CD4-positive, alpha-beta T cell (primary cell): ENCODE data around the gene LRRN3. TPM values are rescaled to one million over a fixed set of nuclear protein-coding genes. Genes with fewer than 3 reads are reported as not detected.

Experiments used
- ATAC-seq: fragments of 200-7000 bp; cut with Tn5 transposase; one replicate; pipeline ENCODE4 v1.10.0; 2022; ENCODE audit warnings: mild to moderate bottlenecking; ENCODE audit not compliant: poor library complexity
- CTCF ChIA-PET: fragments of 350-600 bp; sonication (Branson Sonifier 250); formaldehyde crosslinking; loops from one replicate; lab custom pipeline; 2021; ENCODE audit warnings: antibody characterized with exemption, inconsistent platforms; lab: Charles Lee
- POLR2A ChIA-PET: fragments of 350-600 bp; sonication (Branson Sonifier 250); formaldehyde crosslinking; loops from one replicate; lab custom pipeline; 2021; ENCODE audit warnings: antibody characterized with exemption, inconsistent platforms; lab: Charles Lee
- DNase-seq, 14 experiments: peaks; one replicate each; pipeline ENCODE4 v3.0.0-alpha.2; 2013 to 2020; ENCODE audit warnings: mixed read lengths in 2 of 14
- H3K27ac ChIP-seq, 2 donors: one replicate each; pipeline versions ENCODE4 v1.5.1 to v1.7.0; 2013; ENCODE audit warnings: low read length in 2 of 2, low read depth in 1 of 2, mild to moderate bottlenecking in 1 of 2
- H3K27me3 ChIP-seq, 2 experiments: 1 replicate in 1 of 2; 2 replicates in 1 of 2; pipeline versions ENCODE4 v1.6.1 to v1.7.0; 2013; ENCODE audit warnings: low read length in 2 of 2, control low read depth in 1 of 2, mild to moderate bottlenecking in 1 of 2, moderate library complexity in 1 of 2; ENCODE audit not compliant: insufficient read depth in 2 of 2, control insufficient read depth in 1 of 2
- H3K36me3 ChIP-seq: one replicate; pipeline ENCODE4 v1.6.1; 2013; ENCODE audit warnings: low read length, control low read depth; ENCODE audit not compliant: insufficient read depth
- H3K4me1 ChIP-seq: one replicate; pipeline ENCODE4 v1.6.1; 2013; ENCODE audit warnings: low read length, control low read depth; ENCODE audit not compliant: insufficient read depth
- H3K4me3 ChIP-seq: one replicate; pipeline ENCODE4 v1.5.1; 2013; ENCODE audit warnings: mild to moderate bottlenecking, low read length, moderate library complexity
- H3K9me3 ChIP-seq, 2 experiments: 1 replicate in 1 of 2; 2 replicates in 1 of 2; pipeline versions ENCODE4 v1.6.1 to v1.7.0; 2013; ENCODE audit warnings: low read length in 2 of 2, mild to moderate bottlenecking in 2 of 2, control low read depth in 1 of 2, moderate library complexity in 1 of 2; ENCODE audit not compliant: control insufficient read depth in 1 of 2, insufficient read depth in 1 of 2
- H3K27ac Mint-ChIP-seq: one replicate; pipeline ENCODE4 v1.8.0; 2020; ENCODE audit warnings: mixed read lengths
- H3K27me3 Mint-ChIP-seq: one replicate; pipeline ENCODE4 v1.8.0; 2021; ENCODE audit warnings: mixed read lengths
- H3K36me3 Mint-ChIP-seq: one replicate; pipeline ENCODE4 v1.8.0; 2021; ENCODE audit warnings: low read depth, mixed read lengths
- H3K4me1 Mint-ChIP-seq: one replicate; pipeline ENCODE4 v1.8.0; 2021; ENCODE audit warnings: low read depth, mixed read lengths
- H3K4me3 Mint-ChIP-seq: one replicate; pipeline ENCODE4 v1.8.0; 2020; ENCODE audit warnings: mild to moderate bottlenecking, mixed read lengths
- H3K9me3 Mint-ChIP-seq: one replicate; pipeline ENCODE4 v1.8.0; 2020; ENCODE audit warnings: mixed read lengths
- CTCF ChIP-seq: fragments of 200-600 bp; IDR thresholded peaks from one replicate; pipeline ENCODE4 v1.8.0; 2022; ENCODE audit warnings: antibody characterized with exemption, mild to moderate bottlenecking
- intact Hi-C, 2 experiments: fragments of 100-400 bp; cut with DNase I in 1 of 2; cut with micrococcal nuclease in 1 of 2; formaldehyde crosslinking; loops; one replicate each; pipeline versions ENCODE4 v1.15.1 to v1.9.0; 2023 to 2025; cut with DNase I, micrococcal nuclease
- total RNA-seq, 174 experiments: library from RNA in 2 of 174; stranded (reverse) in 2 of 174; gene quantifications; one replicate each; pipeline ENCODE4 v1.2.3 and lab custom pipeline; 2021 to 2026

LRRN3 gene
- total RNA-seq, 2 experiments from 2014 or later, result 3.8 to 6.0 TPM

- peaks cover 4% of the 10 kb centered on the region for H3K4me1 ChIP-seq
- Mint-ChIP-seq H3K9me3 (no peaks in the 10 kb centered on the region), H3K27ac (no peak overlapping the region), H3K4me1 (peaks cover 34% of the 10 kb centered on the region), H3K36me3 (no peaks in the 10 kb centered on the region), H3K4me3 (no peak overlapping the region), H3K27me3 (no peaks in the 10 kb centered on the region)
- no peaks in the 10 kb centered on the region for H3K36me3 ChIP-seq
- no peak for TF ChIP-seq CTCF
- POLR2A ChIA-PET, result interaction anchor here (1.3 kb wide), 1 partner anchor 33 kb away, joined by 4 read pairs; no protein-coding TSS in a partner anchor
- no peak overlapping the region for H3K4me3 ChIP-seq
- CTCF ChIA-PET, result no interaction called here
- no peaks in the 10 kb centered on the region for H3K9me3 ChIP-seq
- H3K27me3 ChIP-seq, result no peaks in the 10 kb centered on the region
- intact Hi-C loops, result no loop called here
- DNase-seq, result no peak
- ATAC-seq, result no peak
- no peak overlapping the region for H3K27ac ChIP-seq
Measured at GRCh38 chr7:111049971-111050680, 40.8 kb upstream of the LRRN3 start.

- no peak for TF ChIP-seq CTCF
- Histone ChIP-seq H3K4me1 (peaks cover 4% of the 10 kb centered on the region), H3K27ac (no peak overlapping the region), H3K27me3 (no peaks in the 10 kb centered on the region), H3K36me3 (no peaks in the 10 kb centered on the region), H3K9me3 (no peaks in the 10 kb centered on the region), H3K4me3 (no peak overlapping the region)
- intact Hi-C loops, result no loop called here
- no peak for DNase-seq
- Mint-ChIP-seq H3K4me1 (peaks cover 39% of the 10 kb centered on the region), H3K36me3 (no peaks in the 10 kb centered on the region), H3K9me3 (no peaks in the 10 kb centered on the region), H3K27ac (no peak overlapping the region), H3K27me3 (no peaks in the 10 kb centered on the region), H3K4me3 (no peak overlapping the region)
- no peak for ATAC-seq
- CTCF ChIA-PET, result no interaction called here
- POLR2A ChIA-PET, result interaction anchor here (1.3 kb wide), 1 partner anchor 33 kb away, joined by 4 read pairs; no protein-coding TSS in a partner anchor
Measured at GRCh38 chr7:111050875-111051416, 40.0 kb upstream of the LRRN3 start.

GRCh38 chr7:111051832-111052231, 39.1 kb upstream of the LRRN3 start:
- no peak overlapping the region for H3K4me3 Mint-ChIP-seq
- no peaks in the 10 kb centered on the region for H3K36me3 ChIP-seq
- H3K27ac Mint-ChIP-seq, result no peak overlapping the region
- no peak overlapping the region for H3K27ac ChIP-seq
- H3K27me3 Mint-ChIP-seq, result no peaks in the 10 kb centered on the region
- H3K4me1 ChIP-seq, result peaks cover 4% of the 10 kb centered on the region
- ATAC-seq (no peak), DNase-seq (no peak)
- TF ChIP-seq CTCF, result no peak
- H3K27me3 ChIP-seq, result no peaks in the 10 kb centered on the region
- H3K4me3 ChIP-seq, result no peak overlapping the region
- H3K9me3 Mint-ChIP-seq, result no peaks in the 10 kb centered on the region
- ChIA-PET POLR2A (interaction anchor here (1.6 kb wide), 2 partner anchors 25 to 32 kb away, joined by 3 to 7 read pairs; no protein-coding TSS in a partner anchor), CTCF (no interaction called here)
- H3K36me3 Mint-ChIP-seq, result no peaks in the 10 kb centered on the region
- peaks cover 40% of the 10 kb centered on the region for H3K4me1 Mint-ChIP-seq
- intact Hi-C loops, result no loop called here
- no peaks in the 10 kb centered on the region for H3K9me3 ChIP-seq
